Epithelial cell of proximal tubule (primary cell): ENCODE data around the gene GIMAP4. TPM values are rescaled to one million over a fixed set of nuclear protein-coding genes. Genes with fewer than 3 reads are reported as not detected.

Experiments used
- DNase-seq: peaks from one replicate; pipeline ENCODE4 v3.0.0-alpha.2; 2011; ENCODE audit warnings: low read depth
- H3K4me3 ChIP-seq: 2 replicates; pipeline ENCODE4 v1.5.1; 2011; ENCODE audit warnings: low read depth, mild to moderate bottlenecking, low read length
- CTCF ChIP-seq: conservative IDR thresholded peaks from 2 replicates; pipeline ENCODE4 v1.5.1; 2012; ENCODE audit warnings: low read depth, mild to moderate bottlenecking, low read length
- total RNA-seq: library from RNA; depleted of rRNA; stranded (reverse); fragments of >200 nt; gene quantifications from 2 replicates; pipeline ENCODE4 v1.2.3, GENCODE V29; 2015

GIMAP4 gene
- total RNA-seq, 1 donor from 2014 or later, result not detected

- TF ChIP-seq CTCF, result no peak
- no peak overlapping the region for H3K4me3 ChIP-seq
- DNase-seq, result no peak
Observed at GRCh38 chr7:150620617-150621371, 53.6 kb downstream of the GIMAP4 start.

- no peak overlapping the region for H3K4me3 ChIP-seq
- no peak for DNase-seq
- TF ChIP-seq CTCF, result no peak
Observed at GRCh38 chr7:150621376-150621775, 54.2 kb downstream of the GIMAP4 start.

Other genes with a start within 250 kb of the GIMAP4 start
- gene LRRC61, start 244.0 kb upstream of the GIMAP4 start, total RNA-seq, result 45.4 and 60.3 TPM in 2 replicates
- 5.5 and 22.1 TPM in 2 replicates for gene ACTR3C, start 243.8 kb upstream of the GIMAP4 start, total RNA-seq
- gene RARRES2, start 225.8 kb upstream of the GIMAP4 start, total RNA-seq, result 6.1 and 9.1 TPM in 2 replicates
- gene REPIN1, start 198.6 kb upstream of the GIMAP4 start, total RNA-seq, result 127 and 218 TPM in 2 replicates
- 4.8 and 8.6 TPM in 2 replicates for gene ZNF775, start 188.1 kb upstream of the GIMAP4 start, total RNA-seq
- gene GIMAP8, start 116.8 kb upstream of the GIMAP4 start, total RNA-seq, result not detected in 2 replicates
- gene GIMAP7, start 52.5 kb upstream of the GIMAP4 start, total RNA-seq, result not detected in 2 replicates
- not detected in 2 replicates for gene GIMAP6, start 65.0 kb downstream of the GIMAP4 start, total RNA-seq
- gene GIMAP2, start 118.3 kb downstream of the GIMAP4 start, total RNA-seq, result 0.07 TPM in 1 of 2 replicates, not detected in the other
- gene GIMAP1, start 149.2 kb downstream of the GIMAP4 start, total RNA-seq, result not detected in 2 replicates
- not detected in 2 replicates for gene GIMAP5, start 170.0 kb downstream of the GIMAP4 start, total RNA-seq
- gene TMEM176B, start 233.0 kb downstream of the GIMAP4 start, total RNA-seq, result 1.7 TPM in 1 of 2 replicates, not detected in the other
- gene TMEM176A, start 233.4 kb downstream of the GIMAP4 start, total RNA-seq, result 12.4 TPM in 1 of 2 replicates, not detected in the other